GM21526 (cell line): ENCODE results near the gene FAM83G.

Experiments used
- ATAC-seq: cut with Tn5 transposase; IDR thresholded peaks from one replicate; pipeline ENCODE4 v1.9.1; 2021; ENCODE audit warnings: moderate library complexity; ENCODE audit not compliant: unreplicated experiment, low FRiP score

The FAM83G gene

DNA sequence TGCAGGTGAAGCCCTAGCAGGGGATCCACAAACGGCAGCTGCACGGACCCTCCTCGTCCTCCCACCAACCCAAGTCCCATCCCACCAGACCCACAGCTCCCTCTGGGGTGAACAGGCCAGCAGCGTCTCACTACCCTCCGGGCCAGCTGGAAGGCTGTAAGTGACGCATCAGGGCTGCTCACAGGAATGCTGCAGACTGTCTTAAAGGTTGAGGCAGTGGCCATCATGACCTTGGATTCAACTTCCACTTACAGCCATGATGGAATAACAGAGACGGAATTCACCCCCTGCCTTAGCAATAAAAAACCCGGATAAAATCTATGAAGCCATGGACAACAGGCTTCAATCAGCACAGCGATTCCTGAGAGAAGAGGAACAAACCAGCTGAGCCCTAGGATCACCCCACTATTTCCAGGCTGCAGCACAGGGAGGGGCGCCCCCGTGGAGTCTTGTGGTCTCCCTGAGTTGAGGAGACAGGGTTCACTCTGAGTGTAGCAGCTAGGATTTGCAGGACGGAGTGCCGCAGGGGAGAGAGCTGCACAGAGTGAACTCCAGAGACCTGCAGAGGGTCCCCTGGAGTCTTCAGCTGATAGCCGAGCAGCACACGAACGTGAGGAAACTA is 10.5 kb downstream of the FAM83G start:
- ATAC-seq, result no peak

DNA sequence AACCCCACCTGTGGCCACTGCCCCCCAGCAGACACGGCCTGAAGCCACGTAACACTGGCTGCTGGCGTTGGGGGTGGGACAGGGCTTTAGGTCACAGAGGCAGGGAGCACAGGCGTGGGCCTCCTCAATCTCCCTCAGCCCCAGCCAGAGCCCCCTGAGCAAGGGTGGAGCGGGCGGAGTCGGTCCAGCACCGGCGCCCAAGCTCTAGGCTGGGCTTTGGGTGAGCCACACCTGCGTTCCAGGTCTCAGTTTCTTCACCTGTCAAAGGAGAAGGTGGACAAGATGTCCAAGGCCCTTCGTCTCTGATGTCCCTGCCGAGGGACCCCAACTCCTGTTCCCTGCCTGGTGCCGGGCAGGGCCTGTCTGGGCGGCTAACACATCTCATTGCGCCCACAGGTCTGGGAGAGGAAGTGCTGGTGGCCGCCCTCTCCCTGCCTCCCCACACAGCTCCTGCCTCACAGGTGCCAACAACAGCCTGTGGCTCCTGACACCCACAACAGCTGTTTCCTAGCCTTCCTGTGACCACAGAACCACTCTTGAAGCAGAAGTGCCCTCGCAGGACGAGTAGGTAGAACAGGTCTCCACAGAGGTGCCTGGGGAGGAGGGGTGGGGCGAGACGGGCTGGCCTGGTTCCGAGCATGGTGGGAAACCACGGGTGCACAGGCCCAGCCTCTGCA is 12.0 kb downstream of the FAM83G start:
- no peak for ATAC-seq

DNA sequence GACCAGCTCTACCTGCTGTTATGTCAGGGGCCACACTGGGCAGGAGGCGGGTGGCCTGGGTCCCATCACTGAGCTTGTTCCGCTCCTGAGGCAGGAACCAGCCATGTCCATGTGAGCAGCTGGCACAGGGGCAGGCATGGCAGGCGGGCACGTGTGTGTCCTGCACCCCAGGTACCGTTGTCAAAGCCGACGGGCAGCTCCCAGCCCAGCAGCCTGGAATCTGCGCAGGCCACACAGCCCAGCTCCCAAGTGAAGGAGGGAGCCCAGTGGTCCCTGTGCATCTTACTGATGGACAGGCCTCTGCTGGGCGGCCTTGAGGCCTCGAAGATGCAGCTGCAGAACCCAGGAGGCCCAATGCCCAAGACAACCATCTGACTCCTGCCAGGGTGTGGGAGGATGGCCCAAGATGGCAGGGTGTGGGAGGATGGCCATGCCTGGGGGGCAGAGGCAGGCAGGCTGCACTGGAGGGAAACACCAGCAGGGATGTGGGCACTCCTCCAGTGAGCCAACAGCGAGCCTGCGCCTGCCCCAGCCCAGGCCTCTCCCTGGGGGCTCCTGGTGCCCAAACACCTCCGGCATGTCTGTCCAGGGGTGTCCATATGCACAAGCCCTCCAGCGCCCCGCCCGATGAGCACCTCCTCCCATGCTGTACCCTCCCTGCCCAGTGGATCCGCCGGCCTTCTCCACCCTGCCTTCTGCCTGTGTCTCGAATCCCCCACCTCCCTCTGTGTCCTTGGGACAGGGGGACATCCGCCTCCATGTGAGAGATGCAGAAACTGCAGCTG is 12.8 kb downstream of the FAM83G start:
- ATAC-seq, result no peak

DNA sequence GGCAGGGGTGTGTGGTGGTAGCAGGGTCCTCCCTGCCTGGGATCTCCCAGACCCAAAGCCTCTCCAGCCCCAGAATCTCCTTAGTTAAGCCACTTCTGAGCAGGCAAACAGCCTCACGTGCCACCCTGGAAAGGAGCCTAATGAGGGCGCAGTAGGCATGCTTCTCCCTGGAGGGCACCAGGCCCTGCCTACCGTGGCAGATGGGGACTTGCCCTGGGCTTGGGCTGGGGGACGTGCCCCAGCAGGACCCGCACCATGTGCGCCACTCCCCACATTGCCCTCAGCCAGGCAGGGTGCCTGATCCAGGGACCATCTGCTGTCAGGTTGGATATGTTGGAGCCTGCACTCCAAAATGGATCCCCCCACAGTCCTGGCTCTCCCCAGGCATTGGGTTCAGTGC is 14.2 kb downstream of the FAM83G start:
- ATAC-seq, result no peak

DNA sequence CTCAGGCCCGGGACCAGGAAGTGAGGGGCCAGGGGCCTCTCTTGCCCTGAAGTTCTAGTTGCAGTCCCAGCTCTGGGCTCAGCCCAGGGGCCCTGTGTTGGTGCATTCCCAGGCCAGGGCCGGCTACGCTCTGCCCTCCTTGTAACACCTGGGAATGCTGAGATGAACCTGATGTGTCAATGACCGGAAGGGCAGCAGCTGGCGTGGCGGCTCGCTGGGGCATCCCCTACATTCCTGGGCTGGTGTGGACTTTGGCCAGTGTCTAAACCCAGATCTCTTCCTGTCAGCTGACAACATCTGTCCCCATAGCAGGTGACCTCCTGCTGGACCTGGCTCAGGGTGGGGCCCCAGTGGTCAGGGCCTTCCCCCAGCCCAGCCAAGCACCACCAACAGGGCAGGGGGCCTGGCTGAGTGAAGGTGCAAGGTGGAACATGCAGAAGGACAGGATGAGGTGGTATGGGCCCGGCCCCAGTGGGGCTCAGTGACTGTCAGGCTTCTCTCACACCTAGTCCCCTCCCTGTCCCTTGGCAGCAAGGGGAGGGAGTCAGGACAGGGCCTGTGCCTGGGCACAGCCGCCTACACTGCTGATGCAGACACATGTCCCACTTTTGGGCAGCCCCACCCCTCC is 15.9 kb downstream of the FAM83G start:
- ATAC-seq, result no peak

DNA sequence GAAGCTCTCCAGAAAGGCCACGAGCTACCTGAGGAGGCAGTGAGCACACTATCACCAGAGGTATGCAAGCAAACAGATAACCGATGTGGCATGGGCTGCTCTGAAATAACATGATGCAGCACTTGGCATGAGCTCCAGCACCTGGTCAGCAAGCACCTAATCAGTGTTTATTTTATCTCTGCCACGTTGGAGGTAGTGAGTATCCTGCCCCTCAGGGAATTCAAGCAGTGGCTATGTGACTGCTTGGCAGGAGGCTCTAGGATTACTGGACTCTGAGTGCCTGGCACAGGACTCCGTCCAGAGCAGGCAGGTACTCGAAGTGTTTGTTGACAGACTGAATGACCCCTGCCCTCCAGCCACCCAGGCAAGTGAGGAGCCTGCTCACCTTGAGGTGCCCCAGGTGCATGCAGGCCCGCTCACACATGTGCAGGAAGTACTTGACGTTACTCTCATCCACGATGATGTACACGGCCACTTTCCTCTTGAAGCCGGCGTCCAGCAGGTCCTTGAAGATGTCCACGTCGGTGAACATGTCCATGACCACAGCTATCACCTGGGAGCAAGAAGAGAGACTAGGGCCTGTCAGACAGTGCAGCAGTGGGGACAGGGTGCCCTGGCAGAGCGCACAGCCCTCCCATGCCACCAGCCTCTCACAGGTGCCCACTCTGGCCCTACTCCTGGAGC is 16.6 kb downstream of the FAM83G start:
- no peak for ATAC-seq

DNA sequence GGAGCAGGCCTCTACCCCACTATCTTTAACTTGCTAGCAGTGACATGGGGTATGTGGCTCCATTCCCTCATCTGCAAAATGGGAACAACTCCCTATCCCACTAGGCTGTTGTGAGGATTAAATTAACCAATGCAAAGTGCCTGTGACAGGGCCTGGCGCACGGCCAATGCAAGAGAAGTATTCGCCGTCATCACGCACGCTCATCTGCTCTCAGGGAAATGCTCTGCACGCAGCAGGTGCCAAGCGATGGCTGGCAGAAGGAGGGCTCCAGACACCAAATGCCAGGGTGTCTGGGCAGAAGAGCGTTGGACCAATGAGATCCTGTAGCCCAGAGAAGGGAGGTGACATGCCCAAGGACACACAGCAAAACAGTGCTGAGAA is 17.3 kb downstream of the FAM83G start:
- ATAC-seq, result no peak

DNA sequence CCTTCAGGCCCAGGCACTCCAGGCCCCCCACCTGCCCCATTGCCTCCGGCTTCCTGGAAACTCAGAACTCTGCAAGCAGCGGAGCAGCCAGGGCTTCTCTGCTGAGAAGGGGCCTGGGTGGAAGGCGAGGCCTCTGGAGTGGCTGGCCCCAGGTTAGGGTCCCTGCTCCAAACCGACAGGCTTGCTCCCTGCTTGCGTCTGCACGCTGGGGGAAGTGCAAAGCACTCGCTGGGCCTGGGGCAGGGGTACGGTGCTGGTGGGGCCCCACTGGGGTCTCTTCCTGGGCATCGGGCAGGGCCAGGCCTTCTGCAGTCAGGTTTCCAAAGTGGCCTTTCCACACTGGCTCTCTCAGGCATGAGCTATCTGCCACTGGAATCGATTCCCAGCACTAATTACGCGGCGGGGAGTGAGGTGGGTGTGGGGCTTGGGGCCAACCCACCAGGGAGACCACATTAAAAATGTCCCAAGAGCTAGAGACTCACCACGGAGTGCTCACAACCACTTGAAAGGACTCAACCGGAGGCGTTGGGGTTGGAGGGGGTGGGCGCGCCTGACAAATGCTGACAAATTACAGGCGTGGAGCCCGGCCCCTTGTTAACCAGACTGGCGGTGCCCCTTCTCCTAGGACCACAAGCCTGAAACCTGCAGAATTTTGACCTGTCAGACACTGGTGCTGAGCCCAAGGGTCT is 17.9 kb downstream of the FAM83G start:
- no peak for ATAC-seq

DNA sequence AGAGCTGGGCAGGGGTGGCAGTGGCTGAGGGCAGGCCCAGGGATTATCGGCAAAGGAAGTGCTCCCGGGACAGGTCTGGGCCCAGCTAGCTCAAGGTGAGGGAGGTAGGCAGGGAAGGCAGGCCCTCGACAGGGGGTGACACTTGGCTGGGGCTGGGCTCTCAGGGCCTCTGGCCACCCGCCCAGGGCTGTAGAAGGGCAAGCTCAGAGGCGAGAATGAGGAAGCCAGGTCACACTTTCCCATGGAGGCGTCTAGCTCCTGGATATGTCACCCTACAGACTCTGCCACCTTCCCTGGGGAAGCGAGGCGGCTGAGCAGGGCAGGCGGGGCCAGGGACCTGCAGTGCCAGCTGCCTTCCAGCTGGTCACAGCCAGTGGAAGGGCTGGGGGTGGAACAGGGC is 19.1 kb downstream of the FAM83G start:
- no peak for ATAC-seq

DNA sequence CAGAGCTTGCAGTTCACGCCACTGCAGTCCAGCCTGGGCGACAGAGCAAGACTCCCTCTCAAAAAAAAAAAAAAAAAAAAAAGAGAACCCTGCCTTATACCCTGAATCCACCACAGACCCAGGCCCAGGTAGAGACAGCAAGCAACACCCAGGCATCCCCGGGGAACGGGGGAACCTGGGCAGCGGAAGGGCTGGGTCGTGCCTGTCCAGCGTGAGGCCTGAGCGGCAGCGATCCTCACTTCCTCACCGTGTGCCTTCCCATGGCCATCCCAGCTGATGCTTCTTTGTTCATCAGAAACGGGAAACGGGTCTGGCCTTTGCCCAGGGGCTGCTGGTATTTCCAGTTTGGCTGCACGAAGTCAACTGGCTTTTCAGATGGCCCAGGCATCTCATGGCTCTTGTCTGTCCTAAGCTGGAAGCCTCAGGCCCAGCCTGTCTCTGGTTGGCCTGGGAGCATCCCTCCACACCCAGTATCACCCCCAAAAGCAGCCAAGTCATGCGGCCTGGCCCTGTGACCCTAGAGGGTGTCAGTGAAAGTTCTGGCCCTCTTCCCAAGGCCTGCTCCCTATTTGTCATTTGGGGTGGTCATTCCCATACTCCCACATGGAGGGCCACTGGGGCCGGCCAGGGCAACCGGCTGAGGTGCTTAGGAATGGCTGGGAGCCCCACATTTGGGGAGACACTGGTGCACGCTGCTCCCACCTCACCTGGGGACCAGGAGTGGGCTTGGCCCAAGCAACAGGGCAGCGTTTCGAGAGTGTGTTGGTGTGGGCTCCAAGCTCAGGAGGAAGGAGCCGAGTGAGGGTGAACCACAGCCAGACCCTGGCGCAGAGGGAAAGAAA is 20.1 kb downstream of the FAM83G start:
- no peak for ATAC-seq

DNA sequence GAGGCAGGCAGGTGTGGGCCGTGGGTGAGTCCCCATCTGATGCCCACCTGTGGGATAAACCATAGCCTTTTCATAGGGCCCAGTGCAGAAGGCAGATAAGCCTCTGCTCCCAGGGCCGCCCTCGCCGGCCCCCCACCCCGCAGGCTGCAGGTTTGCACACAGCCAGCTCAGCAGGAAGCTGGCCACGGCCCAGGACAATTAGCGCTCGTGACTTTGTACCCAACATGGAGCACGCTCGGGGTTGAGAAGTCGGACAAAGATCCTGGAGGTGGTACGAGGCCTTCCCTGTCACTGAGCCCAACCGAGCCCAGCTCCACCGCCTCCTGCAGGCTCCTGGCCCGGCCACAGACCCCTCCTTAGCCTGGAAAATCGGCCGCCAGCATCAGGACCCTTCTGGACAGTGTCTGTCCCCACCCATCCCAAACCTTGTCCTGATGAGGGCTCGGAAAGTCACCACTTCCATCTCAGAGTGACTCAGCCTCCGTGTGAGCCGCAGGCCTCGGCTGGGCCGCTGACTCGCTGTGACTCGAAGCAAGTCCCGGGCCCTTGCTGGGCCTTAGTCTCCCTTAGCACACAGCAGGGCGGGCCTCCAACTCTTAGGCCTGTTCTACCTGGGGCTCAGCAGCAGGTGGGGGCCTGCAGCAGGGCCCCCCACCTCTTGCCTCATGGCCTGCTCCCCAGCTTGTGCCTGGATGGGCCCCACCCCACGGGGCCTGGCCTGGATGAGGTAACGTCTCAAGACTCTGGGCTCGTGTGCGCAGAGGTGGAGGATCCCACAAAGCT is 22.7 kb downstream of the FAM83G start:
- ATAC-seq, result no peak

DNA sequence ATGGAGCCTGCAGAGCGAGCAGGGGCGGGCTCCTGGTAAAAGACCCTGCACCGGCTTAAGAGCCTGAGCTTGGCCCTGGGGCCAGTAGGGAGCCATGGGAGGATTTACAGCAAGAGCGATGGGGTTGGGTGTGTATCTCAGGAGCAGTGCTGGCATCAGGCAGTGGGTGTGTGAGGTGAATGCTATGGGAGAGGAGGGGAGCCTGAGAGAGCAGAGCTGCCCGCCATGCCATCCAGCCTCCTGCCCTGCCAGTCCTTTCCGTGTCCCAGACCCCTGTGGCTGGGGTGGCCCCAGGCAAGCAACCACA is 23.3 kb downstream of the FAM83G start:
- ATAC-seq, result no peak

DNA sequence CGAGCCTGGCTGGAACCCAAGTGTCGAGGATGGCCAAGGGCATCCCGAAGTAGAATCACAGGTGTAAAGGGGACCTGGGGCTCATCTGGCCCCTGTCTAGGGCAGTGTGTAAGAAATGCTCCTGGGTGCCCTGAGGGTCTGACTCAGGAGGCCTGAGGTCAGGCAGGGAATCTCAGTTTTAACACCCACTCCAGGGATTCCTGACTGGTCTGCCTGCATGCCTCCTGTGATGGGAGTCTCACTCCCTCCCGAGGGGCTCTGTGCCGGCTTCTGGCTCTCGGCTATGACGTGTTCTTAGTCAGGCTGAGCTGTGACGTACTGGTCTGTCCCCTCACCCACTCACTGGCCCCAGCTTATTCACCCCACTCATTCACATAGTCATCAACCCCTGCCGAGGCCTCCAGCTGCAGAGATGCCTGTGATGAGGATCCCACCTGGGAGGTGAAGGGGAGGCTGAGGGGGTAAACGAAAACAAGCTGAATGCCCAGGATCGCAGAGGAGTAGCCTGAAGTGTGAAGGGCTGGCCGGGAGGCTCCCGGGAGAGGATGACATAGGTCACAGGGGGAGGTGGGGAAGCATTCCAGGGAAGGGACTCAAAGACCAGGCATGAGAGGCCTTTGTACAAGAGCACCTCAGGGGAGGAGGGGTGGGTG is 23.8 kb downstream of the FAM83G start:
- no peak for ATAC-seq

DNA sequence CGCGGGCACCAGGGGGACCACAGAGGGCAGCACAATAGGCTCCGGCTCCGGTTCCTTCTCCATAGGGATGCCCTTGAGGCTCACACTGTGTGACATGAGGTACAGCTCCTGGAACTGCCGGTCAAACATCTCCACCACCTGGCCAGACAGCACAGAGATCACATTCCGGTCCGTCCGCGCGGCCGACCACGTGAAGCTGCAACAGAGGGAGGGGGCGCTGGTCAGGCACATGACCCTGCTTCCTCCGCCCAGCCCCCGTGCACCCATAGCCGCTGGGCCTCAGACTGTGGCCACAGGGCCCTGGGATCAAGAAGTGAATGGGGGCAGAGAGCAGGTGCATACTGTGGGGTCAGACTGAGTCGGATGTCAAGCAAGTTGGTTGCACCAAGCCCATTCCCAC is 25.9 kb downstream of the FAM83G start:
- no peak for ATAC-seq

DNA sequence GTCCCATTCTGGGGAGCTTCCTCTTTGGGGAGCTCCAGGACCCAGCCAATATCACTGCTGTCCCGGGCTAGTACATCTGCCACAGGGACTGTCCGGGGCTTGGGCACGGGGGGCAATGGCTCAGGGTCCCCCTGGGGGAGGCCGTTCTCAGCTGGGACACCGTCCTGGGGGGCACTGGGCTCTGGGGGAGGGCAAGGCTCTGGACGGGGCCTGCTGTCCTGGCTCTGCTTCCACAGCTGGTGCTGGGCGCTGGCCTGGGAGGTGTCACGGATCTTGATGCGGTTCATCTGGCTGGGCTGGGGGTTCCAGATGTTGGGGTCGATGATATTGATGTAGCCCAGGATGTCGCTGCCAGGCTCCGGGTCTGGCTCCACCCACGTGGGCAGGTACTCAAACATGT is 26.5 kb downstream of the FAM83G start:
- ATAC-seq, result no peak

DNA sequence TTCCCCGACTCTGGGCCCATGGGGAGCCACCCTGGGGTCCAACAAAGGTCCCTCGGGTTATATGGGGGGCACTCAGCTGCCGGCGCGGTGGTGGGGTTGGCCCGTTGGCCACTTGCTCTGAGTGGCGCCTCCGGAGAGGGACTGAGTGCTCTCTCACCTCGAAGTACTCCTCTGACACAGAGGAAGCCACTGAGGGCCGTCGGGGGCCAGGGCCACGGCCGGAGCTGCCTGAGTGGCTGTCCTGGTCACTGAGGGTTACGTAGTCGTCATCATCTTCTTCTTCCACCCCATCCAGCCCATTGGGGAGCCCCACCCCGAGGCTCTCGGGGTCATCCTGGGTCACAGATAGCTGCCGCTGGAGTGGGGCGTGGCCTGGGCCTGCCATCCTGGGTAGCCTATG is 26.9 kb downstream of the FAM83G start:
- no peak for ATAC-seq

DNA sequence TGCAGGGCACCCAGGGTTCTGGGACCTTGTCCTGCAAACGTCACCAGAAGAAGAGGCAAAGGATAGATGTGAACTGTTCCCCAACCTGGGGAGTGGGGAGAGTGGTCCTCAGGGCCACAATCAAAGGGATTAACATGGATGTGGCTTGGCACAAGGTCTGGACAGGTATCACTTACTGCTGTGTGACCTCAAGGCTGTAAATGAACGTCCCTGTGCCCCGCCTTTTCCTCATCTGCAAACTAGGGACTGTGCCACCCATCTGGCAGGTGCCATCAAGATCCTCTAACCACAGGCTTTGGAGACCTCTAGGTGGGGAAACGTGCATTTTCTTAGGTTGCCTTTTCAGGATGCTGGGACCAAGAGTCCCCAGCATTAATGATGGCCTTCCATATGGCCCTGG is 27.5 kb downstream of the FAM83G start:
- no peak for ATAC-seq

DNA sequence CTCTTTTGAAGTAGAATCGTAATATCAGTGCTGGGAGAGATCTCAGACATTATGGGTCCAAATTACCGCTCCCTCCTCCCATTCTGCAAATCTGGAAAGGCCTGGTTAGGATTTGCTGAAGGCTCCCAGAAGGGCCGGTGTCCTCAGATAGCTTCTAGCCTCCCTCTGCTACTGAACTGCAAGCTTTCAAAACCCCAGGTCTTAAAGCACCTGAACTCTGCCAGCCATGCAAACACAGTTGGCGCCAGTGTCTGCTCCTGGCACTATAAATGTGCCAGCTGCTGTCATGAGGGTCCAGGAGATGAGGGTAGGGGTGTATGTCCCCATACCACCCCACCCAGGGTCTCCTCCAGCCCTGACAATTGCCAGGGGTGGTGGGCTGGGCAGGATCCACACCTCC is 28.4 kb downstream of the FAM83G start:
- no peak for ATAC-seq
